GM23338 (cell line): ENCODE data around the gene STPG4. TPM values are rescaled to one million over a fixed set of nuclear protein-coding genes. Genes with fewer than 3 reads are reported as not detected.

Experiments used
- ATAC-seq: fragments of 200-7000 bp; cut with Tn5 transposase; 3 replicates; pipeline ENCODE4 v1.9.1; 2020
- DNase-seq: peaks from one replicate; pipeline ENCODE4 v3.0.0-alpha.2; 2015; ENCODE audit warnings: low spot score
- H2AFZ ChIP-seq: fragments of 200-600 bp; sonication (generic); 2 replicates; pipeline ENCODE4 v1.8.0; 2016; ENCODE audit warnings: antibody characterized with exemption, mild to moderate bottlenecking, moderate library complexity
- H3F3A ChIP-seq: fragments of 200-600 bp; sonication (generic); replicated peaks from 2 replicates; pipeline ENCODE4 v1.8.0; 2017; ENCODE audit warnings: antibody characterized with exemption, mixed run types, low read depth
- H3K27ac ChIP-seq: fragments of 200-600 bp; sonication (generic); 2 replicates; pipeline ENCODE4 v1.6.1; 2016; ENCODE audit warnings: low read depth
- H3K27me3 ChIP-seq: fragments of 200-600 bp; sonication (generic); 2 replicates; pipeline ENCODE4 v1.8.0; 2016; ENCODE audit warnings: mild to moderate bottlenecking, mixed run types, moderate library complexity; ENCODE audit not compliant: insufficient read depth
- H3K36me3 ChIP-seq: fragments of 200-600 bp; sonication (generic); 2 replicates; pipeline ENCODE4 v1.8.0; 2016; ENCODE audit warnings: mild to moderate bottlenecking; ENCODE audit not compliant: insufficient read depth
- H3K4me1 ChIP-seq: fragments of 200-600 bp; sonication (generic); 2 replicates; pipeline ENCODE4 v1.8.0; 2016; ENCODE audit warnings: mild to moderate bottlenecking, moderate library complexity; ENCODE audit not compliant: insufficient read depth
- H3K4me2 ChIP-seq: fragments of 200-600 bp; sonication (generic); 2 replicates; pipeline ENCODE4 v1.7.1; 2017; ENCODE audit warnings: mixed run types
- H3K4me3 ChIP-seq: fragments of 200-600 bp; sonication (generic); 2 replicates; pipeline ENCODE4 v1.6.1; 2016; ENCODE audit warnings: mixed run types
- H3K79me2 ChIP-seq: fragments of 200-600 bp; sonication (generic); replicated peaks from 2 replicates; pipeline ENCODE4 v1.8.0; 2017; ENCODE audit warnings: mild to moderate bottlenecking; ENCODE audit not compliant: insufficient read depth
- H3K9me2 ChIP-seq: fragments of 200-600 bp; sonication (generic); 2 replicates; pipeline ENCODE4 v1.8.0; 2017; ENCODE audit not compliant: insufficient read depth
- H4K20me1 ChIP-seq: fragments of 200-600 bp; sonication (generic); replicated peaks from 2 replicates; pipeline ENCODE4 v1.8.0; 2017; ENCODE audit warnings: mild to moderate bottlenecking; ENCODE audit not compliant: insufficient read depth
- H3K27ac Mint-ChIP-seq: 2 replicates; pipeline ENCODE4 v1.8.0; 2020; ENCODE audit warnings: inconsistent platforms, mild to moderate bottlenecking, moderate library complexity, mixed read lengths
- H3K27me3 Mint-ChIP-seq: 3 replicates; pipeline ENCODE4 v1.8.0; 2022; ENCODE audit warnings: low read depth, mild to moderate bottlenecking, moderate library complexity, mixed read lengths, inconsistent platforms; ENCODE audit not compliant: insufficient read depth, poor library complexity
- H3K36me3 Mint-ChIP-seq: 3 replicates; pipeline ENCODE4 v1.8.0; 2021; ENCODE audit warnings: low read depth, mild to moderate bottlenecking, inconsistent platforms, moderate library complexity, mixed read lengths
- H3K4me1 Mint-ChIP-seq: 3 replicates; pipeline ENCODE4 v1.8.0; 2020; ENCODE audit warnings: mild to moderate bottlenecking, inconsistent platforms, mixed read lengths
- H3K4me3 Mint-ChIP-seq: 3 replicates; pipeline ENCODE4 v1.8.0; 2021; ENCODE audit warnings: moderate library complexity, mild to moderate bottlenecking, inconsistent platforms, mixed read lengths
- H3K9me3 Mint-ChIP-seq: 3 replicates; pipeline ENCODE4 v1.8.0; 2020; ENCODE audit warnings: moderate library complexity, mild to moderate bottlenecking, inconsistent platforms, mixed read lengths
- CREB1 ChIP-seq: fragments of 250-450 bp; sonication (Bioruptor Pico); IDR thresholded peaks from 2 replicates; pipeline ENCODE4 v1.5.0; 2020; ENCODE audit warnings: low read depth, mild to moderate bottlenecking, moderate library complexity
- CTCF ChIP-seq, 2 experiments: fragments of 200-600 bp in 1 of 2; sonication (generic) in 1 of 2; conservative IDR thresholded peaks; 2 replicates each; pipeline versions ENCODE4 v1.5.1 to v1.6.1; 2016 to 2017; ENCODE audit warnings: antibody characterized with exemption in 2 of 2, low read depth in 2 of 2, mild to moderate bottlenecking in 2 of 2, moderate library complexity in 1 of 2
- ETS1 ChIP-seq: IDR thresholded peaks from 2 replicates; pipeline ENCODE4 v1.6.1; 2016; ENCODE audit warnings: antibody characterized with exemption
- EZH2 ChIP-seq: fragments of 200-600 bp; sonication (generic); IDR thresholded peaks from one replicate; pipeline ENCODE4 v1.8.0; 2017; ENCODE audit warnings: antibody characterized with exemption, mild to moderate bottlenecking, low read depth; ENCODE audit not compliant: unreplicated experiment
- EZH2phosphoT487 ChIP-seq: fragments of 200-600 bp; sonication (generic); IDR thresholded peaks from one replicate; pipeline ENCODE4 v1.8.1; 2018; ENCODE audit warnings: antibody characterized with exemption; ENCODE audit not compliant: unreplicated experiment
- JUNB ChIP-seq: IDR thresholded peaks from one replicate; pipeline ENCODE4 v1.6.1; 2016; ENCODE audit warnings: antibody characterized with exemption; ENCODE audit not compliant: unreplicated experiment
- NANOG ChIP-seq: IDR thresholded peaks from 2 replicates; pipeline ENCODE4 v1.6.1; 2016; ENCODE audit warnings: antibody characterized with exemption, borderline replicate concordance
- POLR2AphosphoS5 ChIP-seq: IDR thresholded peaks from 2 replicates; pipeline ENCODE4 v1.6.1; 2016; ENCODE audit warnings: antibody characterized with exemption, low read depth
- REST ChIP-seq: IDR thresholded peaks from one replicate; pipeline ENCODE4 v1.6.1; 2018; ENCODE audit warnings: antibody characterized with exemption; ENCODE audit not compliant: unreplicated experiment
- STAT1 ChIP-seq: IDR thresholded peaks from one replicate; pipeline ENCODE4 v1.6.1; 2016; ENCODE audit warnings: antibody characterized with exemption; ENCODE audit not compliant: unreplicated experiment
- ZNF114 ChIP-seq: fragments of 250-450 bp; sonication (Bioruptor Pico); IDR thresholded peaks from 2 replicates; pipeline ENCODE4 v1.5.0; 2020; ENCODE audit warnings: mild to moderate bottlenecking, moderate library complexity
- ZNF331 ChIP-seq: fragments of 250-450 bp; sonication (Bioruptor Pico); IDR thresholded peaks from 2 replicates; pipeline ENCODE4 v1.5.0; 2020; ENCODE audit warnings: low read depth, mild to moderate bottlenecking, moderate library complexity
- polyA plus RNA-seq: library from polyadenylated mRNA; unstranded; fragments of >200 nt; fragmentation: Nextera tagmentation; extraction: Ambion mirVana; gene quantifications from 2 replicates; pipeline ENCODE4 v1.2.1, GENCODE V29; 2016
- total RNA-seq: library from RNA; depleted of rRNA; stranded (reverse); fragments of >200 nt; shearing (Covaris generic); gene quantifications from 2 replicates; pipeline ENCODE4 v1.2.3, GENCODE V29; 2014
- TF ChIP-seq, protein P1 (sequence below): fragments of 250-450 bp; sonication (Bioruptor Pico); IDR thresholded peaks from 2 replicates; pipeline ENCODE4 v1.5.0; 2020; ENCODE audit warnings: mild to moderate bottlenecking, moderate library complexity

STPG4 gene
- total and polyA plus RNA-seq, 2 experiments from 2014 or later = 0.28 TPM; not detected in 1

- H3K36me3 Mint-ChIP-seq = peaks cover 48% of the 10 kb centered on the region
- no peak overlapping the region for H3K27ac Mint-ChIP-seq
- H3K4me2 ChIP-seq = peak overlapping the region; percentile 89
- peaks cover 18% of the 10 kb centered on the region for H3K27me3 Mint-ChIP-seq
- H3K4me1 ChIP-seq = peaks cover 57% of the 10 kb centered on the region
- TF ChIP-seq CREB1 (CRISPR knock-in tag) (no peak), CTCF (conservative IDR thresholded peaks at IDR 0.05; ENCODE audit: low read depth in 2 of 2) (no peak), NANOG (no peak), POLR2AphosphoS5 (no peak), EZH2phosphoT487 (no peak), REST (no peak), JUNB (no peak), STAT1 (no peak), EZH2 (no peak), ZNF114 (CRISPR knock-in tag) (no peak), ETS1 (no peak), ZNF331 (CRISPR knock-in tag) (no peak)
- TF ChIP-seq, protein P1, sequence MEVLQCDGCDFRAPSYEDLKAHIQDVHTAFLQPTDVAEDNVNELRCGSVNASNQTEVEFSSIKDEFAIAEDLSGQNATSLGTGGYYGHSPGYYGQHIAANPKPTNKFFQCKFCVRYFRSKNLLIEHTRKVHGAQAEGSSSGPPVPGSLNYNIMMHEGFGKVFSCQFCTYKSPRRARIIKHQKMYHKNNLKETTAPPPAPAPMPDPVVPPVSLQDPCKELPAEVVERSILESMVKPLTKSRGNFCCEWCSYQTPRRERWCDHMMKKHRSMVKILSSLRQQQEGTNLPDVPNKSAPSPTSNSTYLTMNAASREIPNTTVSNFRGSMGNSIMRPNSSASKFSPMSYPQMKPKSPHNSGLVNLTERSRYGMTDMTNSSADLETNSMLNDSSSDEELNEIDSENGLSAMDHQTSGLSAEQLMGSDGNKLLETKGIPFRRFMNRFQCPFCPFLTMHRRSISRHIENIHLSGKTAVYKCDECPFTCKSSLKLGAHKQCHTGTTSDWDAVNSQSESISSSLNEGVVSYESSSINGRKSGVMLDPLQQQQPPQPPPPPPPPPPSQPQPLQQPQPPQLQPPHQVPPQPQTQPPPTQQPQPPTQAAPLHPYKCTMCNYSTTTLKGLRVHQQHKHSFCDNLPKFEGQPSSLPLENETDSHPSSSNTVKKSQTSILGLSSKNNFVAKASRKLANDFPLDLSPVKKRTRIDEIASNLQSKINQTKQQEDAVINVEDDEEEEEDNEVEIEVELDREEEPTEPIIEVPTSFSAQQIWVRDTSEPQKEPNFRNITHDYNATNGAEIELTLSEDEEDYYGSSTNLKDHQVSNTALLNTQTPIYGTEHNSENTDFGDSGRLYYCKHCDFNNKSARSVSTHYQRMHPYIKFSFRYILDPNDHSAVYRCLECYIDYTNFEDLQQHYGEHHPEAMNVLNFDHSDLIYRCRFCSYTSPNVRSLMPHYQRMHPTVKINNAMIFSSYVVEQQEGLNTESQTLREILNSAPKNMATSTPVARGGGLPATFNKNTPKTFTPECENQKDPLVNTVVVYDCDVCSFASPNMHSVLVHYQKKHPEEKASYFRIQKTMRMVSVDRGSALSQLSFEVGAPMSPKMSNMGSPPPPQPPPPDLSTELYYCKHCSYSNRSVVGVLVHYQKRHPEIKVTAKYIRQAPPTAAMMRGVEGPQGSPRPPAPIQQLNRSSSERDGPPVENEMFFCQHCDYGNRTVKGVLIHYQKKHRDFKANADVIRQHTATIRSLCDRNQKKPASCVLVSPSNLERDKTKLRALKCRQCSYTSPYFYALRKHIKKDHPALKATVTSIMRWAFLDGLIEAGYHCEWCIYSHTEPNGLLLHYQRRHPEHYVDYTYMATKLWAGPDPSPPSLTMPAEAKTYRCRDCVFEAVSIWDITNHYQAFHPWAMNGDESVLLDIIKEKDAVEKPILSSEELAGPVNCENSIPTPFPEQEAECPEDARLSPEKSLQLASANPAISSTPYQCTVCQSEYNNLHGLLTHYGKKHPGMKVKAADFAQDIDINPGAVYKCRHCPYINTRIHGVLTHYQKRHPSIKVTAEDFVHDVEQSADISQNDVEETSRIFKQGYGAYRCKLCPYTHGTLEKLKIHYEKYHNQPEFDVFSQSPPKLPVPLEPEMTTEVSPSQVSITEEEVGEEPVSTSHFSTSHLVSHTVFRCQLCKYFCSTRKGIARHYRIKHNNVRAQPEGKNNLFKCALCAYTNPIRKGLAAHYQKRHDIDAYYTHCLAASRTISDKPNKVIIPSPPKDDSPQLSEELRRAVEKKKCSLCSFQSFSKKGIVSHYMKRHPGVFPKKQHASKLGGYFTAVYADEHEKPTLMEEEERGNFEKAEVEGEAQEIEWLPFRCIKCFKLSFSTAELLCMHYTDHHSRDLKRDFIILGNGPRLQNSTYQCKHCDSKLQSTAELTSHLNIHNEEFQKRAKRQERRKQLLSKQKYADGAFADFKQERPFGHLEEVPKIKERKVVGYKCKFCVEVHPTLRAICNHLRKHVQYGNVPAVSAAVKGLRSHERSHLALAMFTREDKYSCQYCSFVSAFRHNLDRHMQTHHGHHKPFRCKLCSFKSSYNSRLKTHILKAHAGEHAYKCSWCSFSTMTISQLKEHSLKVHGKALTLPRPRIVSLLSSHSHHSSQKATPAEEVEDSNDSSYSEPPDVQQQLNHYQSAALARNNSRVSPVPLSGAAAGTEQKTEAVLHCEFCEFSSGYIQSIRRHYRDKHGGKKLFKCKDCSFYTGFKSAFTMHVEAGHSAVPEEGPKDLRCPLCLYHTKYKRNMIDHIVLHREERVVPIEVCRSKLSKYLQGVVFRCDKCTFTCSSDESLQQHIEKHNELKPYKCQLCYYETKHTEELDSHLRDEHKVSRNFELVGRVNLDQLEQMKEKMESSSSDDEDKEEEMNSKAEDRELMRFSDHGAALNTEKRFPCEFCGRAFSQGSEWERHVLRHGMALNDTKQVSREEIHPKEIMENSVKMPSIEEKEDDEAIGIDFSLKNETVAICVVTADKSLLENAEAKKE = no peak
- peak overlapping the region; percentile 94 for H3K4me3 ChIP-seq
- H3K36me3 ChIP-seq = peaks cover 3% of the 10 kb centered on the region; the same call in 1 of the 2 replicates
- H3K9me3 Mint-ChIP-seq = peaks cover 6% of the 10 kb centered on the region; the same call in 2 of the 3 replicates
- H3K9me2 ChIP-seq = no peaks in the 10 kb centered on the region
- DNase-seq = no peak
- H3K4me1 Mint-ChIP-seq = peaks cover 62% of the 10 kb centered on the region
- H3K27ac ChIP-seq = no peak overlapping the region
- H3K27me3 ChIP-seq = no peaks in the 10 kb centered on the region
- peaks cover 61% of the 10 kb centered on the region for H4K20me1 ChIP-seq
- no peak for ATAC-seq
- no peaks in the 10 kb centered on the region for H3F3A ChIP-seq
- H3K4me3 Mint-ChIP-seq = peak overlapping the region; percentile 87
- peaks cover 70% of the 10 kb centered on the region for H3K79me2 ChIP-seq
- no peak overlapping the region for H2AFZ ChIP-seq
These were observed 19.1 kb upstream of the STPG4 start for GRCh38 chr2:47173986-47174732.
